ENCODE measurements around the gene SNAPC3. TPM values are rescaled to one million over a fixed set of nuclear protein-coding genes. Genes with fewer than 3 reads are reported as not detected.
"Not testable (repeated sequence)": the region's sequence is repeated elsewhere in the genome, so short reads cannot be mapped to it uniquely, and the experiment has no call there.

Gene SNAPC3
- polyA plus RNA-seq, 3 donors = 39.1 to 52.1 (median 45.2) TPM

DNA sequence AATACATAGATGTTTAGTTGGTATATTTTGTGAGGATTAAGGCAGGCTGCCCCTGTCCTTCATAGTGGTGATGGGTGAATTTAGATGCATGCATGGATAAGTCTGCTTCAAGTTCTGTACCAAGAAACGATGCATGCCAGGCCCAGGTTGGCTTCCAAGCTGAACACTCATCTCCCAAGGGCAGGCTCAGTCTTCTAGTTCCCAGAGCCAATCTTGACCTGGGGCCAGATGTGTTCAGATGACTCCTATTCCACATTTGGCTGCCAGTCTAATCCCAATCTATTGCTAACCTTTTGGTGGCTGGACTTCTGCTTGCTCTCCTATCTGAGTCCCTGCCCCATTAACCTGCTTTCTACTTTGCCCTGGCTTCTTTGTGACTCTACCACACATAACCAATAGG is 18.5 kb upstream of the SNAPC3 start:
- no peak for DNase-seq (ENCODE audit: extremely low read depth in 1 of 11, low read depth in 9 of 11, low spot score in 4 of 11)

DNA sequence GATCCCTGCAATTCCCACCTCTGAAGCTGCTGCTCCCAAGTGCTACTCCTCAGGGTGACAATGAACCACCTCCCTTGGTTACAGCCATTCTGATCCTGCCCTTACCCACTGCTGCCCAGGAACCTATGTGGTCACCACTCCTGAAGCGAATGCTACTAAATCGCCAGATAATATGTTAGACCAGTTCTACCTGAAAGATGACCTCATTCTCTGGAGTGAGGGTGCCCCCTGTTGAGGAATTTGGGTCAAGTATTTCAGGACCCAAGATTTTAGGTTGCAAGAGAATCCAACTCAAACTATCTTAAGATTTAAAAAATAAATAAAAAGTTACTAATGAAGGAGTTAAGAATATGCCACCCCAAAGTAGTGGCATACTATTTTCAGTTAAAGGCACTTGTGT is 5.8 kb upstream of the SNAPC3 start:
- DNase-seq (ENCODE audit: extremely low read depth in 1 of 11, low read depth in 9 of 11, low spot score in 4 of 11) = peak in 1 of 11 donors; percentile 28

DNA sequence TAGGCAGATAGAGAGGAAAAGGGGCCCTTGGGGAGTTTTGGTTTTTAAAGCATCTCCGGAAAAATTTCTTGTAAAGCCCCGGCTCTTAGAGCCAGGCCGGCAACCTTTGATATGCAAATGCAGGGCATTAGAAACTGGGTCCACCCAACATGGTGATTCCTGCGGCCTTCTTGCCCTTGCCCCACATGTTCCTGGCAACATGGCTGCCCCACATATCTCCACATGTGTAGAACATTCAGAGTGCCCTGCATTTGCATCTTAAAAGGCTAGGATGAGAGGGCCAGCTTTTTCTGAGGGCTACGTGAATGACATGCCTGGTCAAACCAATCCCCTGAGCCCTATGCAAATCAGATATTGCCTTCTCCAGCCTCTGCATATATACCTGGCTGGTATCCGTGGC is 5.0 kb upstream of the SNAPC3 start:
- no peak for DNase-seq (ENCODE audit: extremely low read depth in 1 of 11, low read depth in 9 of 11, low spot score in 4 of 11)

DNA sequence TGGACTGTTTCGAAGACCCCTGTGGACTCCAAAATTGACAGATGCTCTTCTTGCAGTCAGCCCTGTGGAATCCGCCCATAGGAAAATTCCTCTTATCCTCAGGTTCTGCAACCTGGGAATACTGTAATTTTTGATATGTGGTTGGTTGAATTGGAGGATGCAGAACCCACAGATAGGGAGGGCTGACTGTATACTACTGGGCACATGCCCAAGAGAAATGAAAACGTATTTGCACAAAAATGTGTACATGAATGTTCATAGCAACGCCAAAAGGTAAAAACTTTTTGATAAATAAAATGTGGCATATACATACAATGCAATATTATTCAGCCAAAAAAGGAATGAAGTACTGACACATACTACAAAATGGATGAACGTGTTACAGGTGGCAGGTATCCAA is 1.9 kb upstream of the SNAPC3 start:
- no peak for DNase-seq (ENCODE audit: extremely low read depth in 1 of 11, low read depth in 9 of 11, low spot score in 4 of 11)

DNA sequence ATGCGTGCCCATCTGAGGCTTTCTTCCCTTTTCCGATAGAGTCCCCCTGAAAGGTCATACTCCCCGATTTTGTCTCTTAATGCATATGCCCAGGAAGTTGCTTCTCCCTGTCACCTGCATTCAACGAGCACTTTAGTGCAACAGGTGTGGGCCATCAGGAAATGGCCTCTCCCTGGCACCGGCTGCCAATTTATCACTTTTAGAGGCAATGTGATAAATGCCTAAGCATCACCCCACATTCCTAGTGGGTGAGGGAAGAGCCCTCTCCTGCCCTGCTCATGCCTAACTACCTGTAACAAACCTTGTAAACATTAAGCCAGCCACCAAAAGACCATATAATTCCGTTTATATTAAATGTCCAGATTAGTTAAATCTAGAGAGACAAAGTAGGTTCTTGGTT is 1.1 kb upstream of the SNAPC3 start:
- peak in 2 of 11 donors; percentile 22 to 56 for DNase-seq (ENCODE audit: extremely low read depth in 1 of 11, low read depth in 9 of 11, low spot score in 4 of 11)

DNA sequence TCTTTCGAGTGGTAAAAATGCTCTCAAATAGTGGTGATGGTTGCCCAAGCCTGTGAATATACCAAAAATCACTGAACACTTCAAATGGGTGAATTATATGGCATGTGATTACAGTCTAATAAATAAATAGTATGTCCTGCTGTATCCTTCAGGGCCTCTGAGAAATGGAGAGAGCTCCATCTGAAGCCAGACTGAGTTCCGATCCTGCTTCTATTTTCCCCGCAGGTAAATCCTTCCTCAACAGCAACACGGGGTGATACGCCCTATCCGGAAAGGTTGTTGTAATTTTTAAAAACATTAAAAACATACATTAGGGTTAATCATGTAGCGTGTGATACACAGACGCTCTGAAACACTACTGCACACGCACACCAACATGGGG is 695 bp upstream of the SNAPC3 start:
- peak in 1 of 11 donors; percentile 20 for DNase-seq (ENCODE audit: extremely low read depth in 1 of 11, low read depth in 9 of 11, low spot score in 4 of 11)

DNA sequence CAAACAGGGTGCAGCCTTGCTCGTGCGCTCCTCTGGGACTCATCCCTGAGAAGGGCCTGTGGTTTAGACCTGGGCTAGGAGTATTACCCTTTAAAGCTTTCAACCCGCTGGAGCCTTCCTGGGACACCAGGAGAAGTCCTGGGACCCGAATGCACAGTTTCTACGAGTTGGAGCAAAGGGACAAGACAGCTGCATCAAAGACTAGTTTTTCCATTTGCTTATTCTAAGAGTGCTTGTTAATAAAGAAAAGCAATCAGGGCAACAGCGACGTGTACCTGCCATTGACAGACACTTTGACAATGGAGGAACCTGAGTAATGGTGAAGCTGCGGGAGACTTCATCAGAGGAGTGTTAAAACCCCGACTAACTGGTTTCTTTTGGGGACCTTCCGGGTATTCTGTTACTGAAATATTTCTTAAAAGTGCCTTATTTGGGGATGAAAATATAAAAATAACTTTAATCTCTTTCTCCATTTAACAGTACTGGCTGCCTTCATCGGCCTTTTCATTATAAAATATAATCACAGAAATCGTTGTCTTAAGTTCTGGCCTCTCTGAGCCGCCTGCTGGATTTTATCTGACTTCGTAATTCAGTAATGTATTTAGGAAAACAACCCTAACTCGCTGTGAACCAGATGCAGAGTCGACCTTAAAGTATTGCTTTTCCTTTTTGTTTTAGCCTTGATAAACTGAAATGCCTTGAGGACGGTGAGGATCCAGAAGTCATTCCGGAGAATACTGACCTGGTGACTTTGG is 732 bp downstream of the SNAPC3 start:
- peak in 2 of 11 donors; percentile 13 to 23 for DNase-seq (ENCODE audit: extremely low read depth in 1 of 11, low read depth in 9 of 11, low spot score in 4 of 11)

DNA sequence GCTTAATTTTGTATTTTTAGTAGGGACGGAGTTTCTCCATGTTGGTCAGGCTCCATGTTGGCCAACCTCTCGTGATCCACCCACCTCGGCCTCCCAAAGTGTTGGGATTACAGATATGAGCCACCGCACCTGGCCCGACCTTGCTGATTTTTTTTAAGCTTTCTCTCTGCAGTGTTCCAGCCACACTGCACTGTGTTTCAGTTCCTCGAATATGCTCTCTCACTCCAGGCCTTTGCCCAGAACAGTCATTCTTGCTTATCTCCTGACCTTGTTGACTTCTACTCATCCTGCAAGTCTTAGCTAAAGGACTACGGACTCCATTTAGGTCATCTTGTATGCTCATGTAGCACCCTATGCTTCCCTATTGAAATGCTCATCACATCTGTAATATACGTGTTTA is 3.3 kb downstream of the SNAPC3 start:
- DNase-seq (ENCODE audit: extremely low read depth in 1 of 11, low read depth in 9 of 11, low spot score in 4 of 11) = no peak

DNA sequence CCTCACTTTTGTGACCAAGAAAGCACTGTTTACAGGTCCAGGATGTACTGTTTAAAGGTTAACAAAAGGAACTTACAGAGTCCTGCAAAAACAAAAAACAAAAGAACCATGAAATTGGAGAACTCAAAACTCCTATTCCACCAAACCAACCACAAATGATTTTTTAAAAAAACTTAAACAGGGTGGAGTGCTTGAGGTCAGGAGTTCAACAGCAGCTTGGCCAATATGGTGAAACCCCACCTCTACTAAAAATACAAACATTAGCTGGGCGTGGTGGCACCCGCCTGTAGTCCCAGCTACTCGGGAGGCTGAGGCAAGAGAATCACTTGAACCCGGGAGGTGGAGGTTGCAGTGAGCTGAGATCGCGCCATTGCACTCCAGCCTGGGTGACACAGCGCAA is 5.0 kb downstream of the SNAPC3 start:
- DNase-seq (ENCODE audit: extremely low read depth in 1 of 11, low read depth in 9 of 11, low spot score in 4 of 11) = not testable (repeated sequence)

DNA sequence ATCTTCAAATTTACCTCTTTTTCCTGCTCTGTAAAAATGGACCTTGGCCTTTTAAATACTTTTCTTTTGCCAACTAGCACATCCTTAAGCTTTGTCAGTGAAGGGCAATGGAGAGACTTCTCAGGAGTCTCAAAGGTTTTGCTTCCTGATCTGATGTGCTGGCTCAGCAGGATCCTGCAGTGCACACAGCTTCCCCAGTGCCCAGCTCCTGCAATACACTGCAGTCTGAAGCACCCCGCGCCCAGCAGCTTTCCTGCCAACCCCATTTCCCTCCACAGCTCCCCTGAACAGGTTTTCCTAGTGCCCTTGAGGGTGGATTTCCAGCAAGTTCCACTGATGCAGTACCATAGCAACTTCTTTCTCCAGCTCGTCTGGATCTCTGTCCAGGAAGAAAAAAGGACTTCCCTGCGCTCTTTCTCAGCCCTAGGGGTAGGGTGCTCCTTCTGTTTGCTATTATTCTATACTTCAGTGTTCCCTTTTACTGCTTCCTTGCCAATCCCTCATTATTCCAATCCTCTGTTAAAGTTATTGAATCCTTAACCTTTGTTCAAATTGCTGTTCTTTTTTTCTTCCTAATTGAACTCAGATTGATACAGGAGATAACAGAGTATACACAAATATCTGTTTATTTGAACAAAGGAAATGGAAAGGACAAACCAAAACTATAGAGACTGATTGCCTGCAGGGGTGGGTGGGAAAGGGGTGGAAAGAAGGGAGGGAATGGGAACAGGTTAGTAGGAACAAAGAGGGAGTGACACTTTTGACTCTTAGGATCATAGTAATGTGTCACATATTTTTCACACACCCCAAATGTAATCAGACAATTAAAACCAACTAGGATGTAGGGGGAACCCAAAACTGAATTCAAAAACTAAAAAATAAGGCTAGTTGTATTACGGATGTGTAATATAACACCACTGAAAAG is 8.5 kb downstream of the SNAPC3 start:
- peak in 2 of 11 donors; percentile 2 to 8 for DNase-seq (ENCODE audit: extremely low read depth in 1 of 11, low read depth in 9 of 11, low spot score in 4 of 11)

DNA sequence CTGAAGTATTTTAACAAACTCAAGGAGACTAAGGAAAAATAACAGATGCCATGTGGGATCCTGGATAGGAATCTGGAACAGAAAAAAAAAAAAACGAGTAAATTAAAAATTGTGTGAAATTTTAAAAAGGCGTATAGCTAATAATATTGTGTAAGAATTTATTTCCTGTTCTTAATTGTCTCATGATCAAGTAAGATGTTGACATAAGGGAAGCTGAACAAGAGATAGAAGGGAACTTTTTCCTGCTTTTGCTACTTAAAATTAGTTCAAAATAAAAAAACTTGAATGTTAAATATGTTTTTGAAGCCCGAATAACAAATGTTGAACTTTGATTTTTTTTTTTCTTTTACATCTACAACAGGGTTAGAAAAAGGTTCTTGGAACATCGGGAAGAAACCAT is 10.5 kb downstream of the SNAPC3 start:
- DNase-seq (ENCODE audit: extremely low read depth in 1 of 11, low read depth in 9 of 11, low spot score in 4 of 11) = no peak

DNA sequence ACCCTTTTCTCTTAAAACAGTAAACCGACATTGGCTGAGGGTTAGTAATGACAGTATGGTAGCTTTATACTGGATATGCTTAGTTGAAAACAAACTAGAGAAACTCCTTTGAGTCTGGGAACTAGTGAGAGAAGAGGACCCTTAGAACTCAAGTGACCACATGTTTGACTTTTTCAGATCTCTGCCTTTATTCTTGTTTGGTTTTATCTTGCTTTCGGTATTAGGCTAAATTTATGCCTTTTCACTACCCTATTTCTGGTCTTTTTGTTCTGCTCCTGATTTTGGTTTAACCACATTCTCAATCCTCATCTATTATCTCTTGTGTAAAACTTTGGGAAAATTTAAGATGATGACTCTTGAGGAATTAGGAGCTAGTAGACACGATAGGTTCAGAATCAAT is 11.0 kb downstream of the SNAPC3 start:
- no peak for DNase-seq (ENCODE audit: extremely low read depth in 1 of 11, low read depth in 9 of 11, low spot score in 4 of 11)

DNA sequence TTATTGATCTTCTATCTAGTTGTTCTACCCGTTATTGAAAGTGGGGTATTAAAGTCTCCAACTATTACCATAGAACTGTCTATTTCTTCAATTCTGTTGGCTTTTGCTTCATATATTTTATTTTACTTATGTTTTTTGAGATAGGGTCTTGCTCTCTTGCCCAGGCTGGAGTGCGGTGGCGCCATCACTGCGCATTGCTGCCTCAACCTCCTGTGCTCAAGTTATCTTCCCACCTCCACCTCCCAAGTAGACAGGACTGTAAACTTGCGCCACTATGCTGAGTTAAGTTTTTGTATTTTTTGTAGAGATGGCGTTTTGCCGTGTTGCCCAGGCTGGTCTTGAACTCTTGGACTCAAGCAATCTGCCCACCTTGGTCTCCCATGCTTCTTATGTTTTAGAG is 16.2 kb downstream of the SNAPC3 start:
- no peak for DNase-seq (ENCODE audit: extremely low read depth in 1 of 11, low read depth in 9 of 11, low spot score in 4 of 11)

DNA sequence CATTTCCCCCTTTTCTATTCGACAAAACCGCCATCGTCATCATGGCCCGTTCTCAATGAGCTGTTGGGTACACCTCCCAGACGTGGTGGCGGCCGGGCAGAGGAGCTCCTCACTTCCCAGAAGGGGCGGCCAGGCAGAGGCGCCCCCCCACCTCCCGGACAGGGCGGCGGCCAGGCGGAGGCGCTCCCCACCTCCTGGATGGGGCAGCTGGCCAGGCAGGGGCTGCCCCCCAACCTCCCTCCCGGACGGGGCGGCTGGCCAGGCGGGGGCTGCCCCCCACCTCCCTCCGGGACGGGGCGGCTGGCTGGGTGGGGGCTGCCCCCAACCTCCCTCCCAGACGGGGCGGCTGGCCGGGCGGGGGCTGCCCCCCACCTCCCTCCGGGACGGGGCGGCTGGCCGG is 19.2 kb downstream of the SNAPC3 start:
- not testable (repeated sequence) for DNase-seq (ENCODE audit: extremely low read depth in 1 of 11, low read depth in 9 of 11, low spot score in 4 of 11)

DNA sequence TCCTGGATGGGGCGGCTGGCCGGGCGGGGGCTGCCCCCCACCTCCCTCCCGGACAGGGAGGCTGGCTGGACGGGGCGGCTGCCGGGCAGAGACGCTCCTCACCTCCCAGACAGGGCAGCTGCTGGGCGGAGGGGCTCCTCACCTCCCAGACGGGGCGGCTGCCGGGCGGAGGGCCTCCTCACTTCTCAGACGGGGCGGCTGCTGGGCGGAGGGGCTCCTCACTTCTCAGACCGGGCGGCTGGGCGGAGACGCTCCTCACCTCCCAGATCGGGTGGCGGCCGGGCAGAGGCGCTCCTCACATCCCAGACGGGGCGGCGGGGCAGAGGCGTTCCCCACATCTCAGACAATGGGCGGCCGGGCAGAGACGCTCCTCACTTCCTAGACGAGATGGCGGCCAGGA is 19.6 kb downstream of the SNAPC3 start:
- not testable (repeated sequence) for DNase-seq (ENCODE audit: extremely low read depth in 1 of 11, low read depth in 9 of 11, low spot score in 4 of 11)

DNA sequence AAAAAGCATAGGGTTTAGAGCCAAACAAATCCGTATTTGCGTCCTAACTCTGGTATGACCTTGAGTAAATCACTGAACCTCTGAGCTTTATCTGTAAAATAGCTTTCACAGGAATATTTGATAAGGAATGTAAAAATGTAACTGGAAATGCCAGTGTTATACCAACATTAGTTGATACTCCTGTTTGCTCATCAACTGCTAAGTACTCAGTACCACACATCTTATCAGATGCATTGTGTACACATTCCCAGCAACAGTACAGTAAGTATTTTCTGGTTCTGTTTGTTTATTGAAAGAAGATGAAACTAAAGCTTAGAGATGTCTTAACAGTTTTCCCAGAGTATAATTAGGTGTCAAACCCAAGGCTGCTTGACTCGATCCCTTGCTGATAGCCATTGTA is 21.5 kb downstream of the SNAPC3 start:
- no peak for DNase-seq (ENCODE audit: extremely low read depth in 1 of 11, low read depth in 9 of 11, low spot score in 4 of 11)

DNA sequence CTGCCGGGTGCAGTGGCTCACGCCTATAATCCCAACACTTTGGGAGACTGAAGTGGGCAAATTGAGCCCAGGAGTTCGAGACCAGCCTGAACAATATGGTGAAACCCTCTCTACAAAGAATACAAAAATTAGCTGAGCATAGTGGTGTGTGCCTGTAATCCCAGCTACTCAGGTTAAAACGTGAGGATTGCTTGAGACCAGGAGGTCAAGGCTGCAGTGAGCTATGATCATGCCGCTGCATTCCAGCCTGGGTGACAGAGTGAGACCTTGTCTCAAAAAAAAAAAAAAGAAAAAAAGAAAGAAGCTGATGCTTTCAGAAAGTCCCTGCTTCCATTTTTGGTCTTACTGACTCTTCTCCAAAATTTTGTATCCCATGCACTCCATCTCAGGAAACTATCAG is 31.3 kb downstream of the SNAPC3 start:
- DNase-seq (ENCODE audit: extremely low read depth in 1 of 11, low read depth in 9 of 11, low spot score in 4 of 11) = no peak

DNA sequence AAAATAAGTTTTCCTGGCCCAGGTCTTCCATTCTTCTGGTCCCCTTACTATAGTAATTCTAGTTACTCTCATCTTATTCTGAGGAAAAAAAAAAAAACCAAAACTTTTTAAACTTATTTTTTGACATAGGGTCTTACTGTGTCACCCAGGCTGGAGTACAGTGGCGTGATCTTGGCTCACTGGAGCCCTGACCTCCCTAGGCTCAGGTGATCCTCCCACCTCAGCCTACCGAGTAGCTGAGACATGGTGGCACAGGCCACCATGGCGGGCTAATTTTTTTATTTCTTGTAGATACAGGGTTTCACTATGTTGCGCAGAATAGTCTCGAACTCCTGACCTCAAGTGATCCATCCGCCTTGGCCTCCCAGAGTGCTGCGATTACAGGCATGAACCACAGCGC is 38.4 kb downstream of the SNAPC3 start:
- DNase-seq (ENCODE audit: extremely low read depth in 1 of 11, low read depth in 9 of 11, low spot score in 4 of 11) = no peak

DNA sequence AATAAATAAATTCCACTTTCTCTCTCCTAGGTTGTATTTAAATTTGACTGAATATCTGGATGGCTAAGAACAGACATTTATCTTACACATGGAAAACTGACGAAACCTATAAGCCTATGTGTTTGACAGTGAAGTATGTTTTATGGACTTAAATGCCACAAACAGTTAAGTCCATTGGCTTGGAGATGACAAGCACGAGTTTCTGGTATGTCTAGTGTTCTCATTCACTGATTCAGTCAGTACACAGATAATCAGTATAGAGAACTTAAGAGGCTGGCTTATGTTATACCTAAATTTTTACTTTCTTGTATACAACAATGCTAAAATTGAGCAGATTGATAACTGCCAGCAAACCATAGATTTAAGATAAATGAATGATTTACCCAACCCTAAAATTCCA is 38.9 kb downstream of the SNAPC3 start:
- DNase-seq (ENCODE audit: extremely low read depth in 1 of 11, low read depth in 9 of 11, low spot score in 4 of 11) = no peak

DNA sequence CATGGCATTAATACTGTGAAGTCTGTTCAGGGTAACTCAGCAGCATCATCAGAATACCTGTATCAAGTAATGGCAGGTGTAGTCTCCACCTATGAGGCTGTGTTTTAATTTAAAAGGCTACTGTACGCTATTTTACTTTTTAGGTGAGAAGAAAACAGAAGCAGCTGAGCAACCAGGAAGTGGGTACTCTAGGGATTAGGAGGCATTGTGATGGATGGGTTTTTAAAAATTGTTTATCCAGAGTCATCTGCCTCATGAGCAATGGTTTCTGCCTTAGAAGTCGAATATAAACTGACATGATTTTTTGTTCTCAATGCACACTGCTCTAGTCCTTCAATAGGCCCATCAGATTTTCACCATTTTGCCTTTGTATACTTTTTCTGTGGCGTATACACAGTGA is 45.5 kb downstream of the SNAPC3 start:
- no peak for DNase-seq (ENCODE audit: extremely low read depth in 1 of 11, low read depth in 9 of 11, low spot score in 4 of 11)
